ENCODE results near the gene NCAPG2. TPM values are rescaled to one million over a fixed set of nuclear protein-coding genes. Genes with fewer than 3 reads are reported as not detected.

NCAPG2 gene
- polyA plus RNA-seq, 1 donor (not counting 4 experiments of a cell fraction or from before 2014, with no cell fraction given), result 16.5 TPM

GRCh38 chr7:158751751-158752150 is 47.1 kb upstream of the NCAPG2 start:
- no peak overlapping the region for H3K4me3 ChIP-seq (ENCODE audit: control insufficient read depth in 2 of 3, extremely low read depth in 1 of 3, insufficient read depth in 2 of 3, low read depth in 1 of 3, low read length in 3 of 3)
- FAIRE-seq, result no peak
- peaks cover 5 to 6% of the 10 kb centered on the region in 2 experiments for H3K36me3 ChIP-seq (ENCODE audit: control insufficient read depth in 2 of 2, extremely low read depth in 1 of 2, insufficient read depth in 2 of 2, low read length in 2 of 2)
- DNase-seq (ENCODE audit: low read depth, low spot score), result no peak
- H3K27me3 ChIP-seq (ENCODE audit: control insufficient read depth, extremely low read depth, insufficient read depth, low read length), result no peaks in the 10 kb centered on the region
- no peaks in the 10 kb centered on the region for H3K79me2 ChIP-seq (ENCODE audit: control insufficient read depth, insufficient read depth, low read length)
- no peak for TF ChIP-seq EZH2 (IDR thresholded peaks at IDR 0.05; ENCODE audit: low read length)
- TF ChIP-seq CTCF (optimal IDR thresholded peaks at IDR 0.05 in 1 of 3, IDR thresholded peaks at IDR 0.05 in 1 of 3, conservative IDR thresholded peaks at IDR 0.05 in 1 of 3; ENCODE audit: extremely low read depth in 1 of 3, insufficient read depth in 2 of 3, low read length in 3 of 3), result no peak
- H3K9me3 ChIP-seq (ENCODE audit: control insufficient read depth, low read depth, low read length), result no peaks in the 10 kb centered on the region
- no peaks in the 10 kb centered on the region for H3K9me1 ChIP-seq (ENCODE audit: control insufficient read depth, extremely low read depth, insufficient read depth, low read length)
- dilution Hi-C loops (cut with MboI; ENCODE audit: extremely low pct_ligation_motif_present, low sequenced_read_pairs), result no loop called here
- peaks cover 19% of the 10 kb centered on the region for H3K4me1 ChIP-seq (ENCODE audit: control insufficient read depth, extremely low read depth, insufficient read depth, low read length)
- no peaks in the 10 kb centered on the region for H4K20me1 ChIP-seq (ENCODE audit: control insufficient read depth, extremely low read depth, insufficient read depth, low read length)
- no peak overlapping the region for H2AFZ ChIP-seq (ENCODE audit: control insufficient read depth, low read length)
- H3K27ac ChIP-seq (ENCODE audit: control insufficient read depth, insufficient read depth, low read length), result no peak overlapping the region
- no peak overlapping the region for H3K4me2 ChIP-seq (ENCODE audit: control insufficient read depth, extremely low read depth, insufficient read depth, low read depth, low read length)
- H3K9ac ChIP-seq (ENCODE audit: control insufficient read depth, extremely low read depth, insufficient read depth, low read length), result no peak overlapping the region

- H3K9me3 ChIP-seq (ENCODE audit: control insufficient read depth, low read depth, low read length), result no peaks in the 10 kb centered on the region
- H3K4me3 ChIP-seq (ENCODE audit: control insufficient read depth in 2 of 3, extremely low read depth in 1 of 3, insufficient read depth in 2 of 3, low read depth in 1 of 3, low read length in 3 of 3), result no peak overlapping the region
- dilution Hi-C loops (cut with MboI; ENCODE audit: extremely low pct_ligation_motif_present, low sequenced_read_pairs), result no loop called here
- peaks cover 19% of the 10 kb centered on the region for H3K4me1 ChIP-seq (ENCODE audit: control insufficient read depth, extremely low read depth, insufficient read depth, low read length)
- peaks cover 5 to 8% of the 10 kb centered on the region in 2 experiments for H3K36me3 ChIP-seq (ENCODE audit: control insufficient read depth in 2 of 2, extremely low read depth in 1 of 2, insufficient read depth in 2 of 2, low read length in 2 of 2)
- H3K9ac ChIP-seq (ENCODE audit: control insufficient read depth, extremely low read depth, insufficient read depth, low read length), result no peak overlapping the region
- no peaks in the 10 kb centered on the region for H3K9me1 ChIP-seq (ENCODE audit: control insufficient read depth, extremely low read depth, insufficient read depth, low read length)
- H3K4me2 ChIP-seq (ENCODE audit: control insufficient read depth, extremely low read depth, insufficient read depth, low read depth, low read length), result no peak overlapping the region
- FAIRE-seq, result no peak
- DNase-seq (ENCODE audit: low read depth, low spot score), result no peak
- no peaks in the 10 kb centered on the region for H4K20me1 ChIP-seq (ENCODE audit: control insufficient read depth, extremely low read depth, insufficient read depth, low read length)
- TF ChIP-seq EZH2 (IDR thresholded peaks at IDR 0.05; ENCODE audit: low read length), result no peak
- no peak for TF ChIP-seq CTCF (optimal IDR thresholded peaks at IDR 0.05 in 1 of 3, IDR thresholded peaks at IDR 0.05 in 1 of 3, conservative IDR thresholded peaks at IDR 0.05 in 1 of 3; ENCODE audit: extremely low read depth in 1 of 3, insufficient read depth in 2 of 3, low read length in 3 of 3)
- H3K79me2 ChIP-seq (ENCODE audit: control insufficient read depth, insufficient read depth, low read length), result no peaks in the 10 kb centered on the region
- no peak overlapping the region for H2AFZ ChIP-seq (ENCODE audit: control insufficient read depth, low read length)
- no peaks in the 10 kb centered on the region for H3K27me3 ChIP-seq (ENCODE audit: control insufficient read depth, extremely low read depth, insufficient read depth, low read length)
- no peak overlapping the region for H3K27ac ChIP-seq (ENCODE audit: control insufficient read depth, insufficient read depth, low read length)
These were observed 46.6 kb upstream of the NCAPG2 start for GRCh38 chr7:158751199-158751598.

Measured in keratinocyte (primary cell).